Neural cell (in vitro differentiated cells): ENCODE measurements around the gene TTC34.

Experiments
- EP300 ChIP-seq: fragments of 450-650 bp; conservative IDR thresholded peaks from 2 replicates; pipeline ENCODE4 v1.6.1; 2014; ENCODE audit warnings: antibody characterized with exemption, mild to moderate bottlenecking, moderate library complexity; ENCODE audit not compliant: poor library complexity, severe bottlenecking
- EZH2 ChIP-seq: fragments of 200-600, 300-800 bp; shearing (Covaris generic), sonication (generic); IDR thresholded peaks from 2 replicates; pipeline ENCODE4 v1.6.1; 2014; ENCODE audit warnings: antibody characterized with exemption, low read length, borderline replicate concordance, mild to moderate bottlenecking; ENCODE audit not compliant: insufficient read depth, poor library complexity, severe bottlenecking
- SMC3 ChIP-seq: fragments of 450-650 bp; conservative IDR thresholded peaks from 2 replicates; pipeline ENCODE4 v1.6.1; 2014; ENCODE audit warnings: antibody characterized with exemption, mild to moderate bottlenecking, moderate library complexity; ENCODE audit not compliant: poor library complexity
- TAF1 ChIP-seq: IDR thresholded peaks from 2 replicates; pipeline ENCODE4 v1.6.1; 2012; ENCODE audit warnings: low read depth
- TF ChIP-seq, protein P1 (sequence below): fragments of 450-650 bp; IDR thresholded peaks from 2 replicates; pipeline ENCODE4 v1.5.1; 2014; ENCODE audit warnings: antibody characterized with exemption, mild to moderate bottlenecking, moderate library complexity; ENCODE audit not compliant: poor library complexity, severe bottlenecking
- TF ChIP-seq, protein P2 (sequence below): IDR thresholded peaks from 2 replicates; pipeline ENCODE4 v1.6.1; 2012; ENCODE audit warnings: borderline replicate concordance

DNA sequence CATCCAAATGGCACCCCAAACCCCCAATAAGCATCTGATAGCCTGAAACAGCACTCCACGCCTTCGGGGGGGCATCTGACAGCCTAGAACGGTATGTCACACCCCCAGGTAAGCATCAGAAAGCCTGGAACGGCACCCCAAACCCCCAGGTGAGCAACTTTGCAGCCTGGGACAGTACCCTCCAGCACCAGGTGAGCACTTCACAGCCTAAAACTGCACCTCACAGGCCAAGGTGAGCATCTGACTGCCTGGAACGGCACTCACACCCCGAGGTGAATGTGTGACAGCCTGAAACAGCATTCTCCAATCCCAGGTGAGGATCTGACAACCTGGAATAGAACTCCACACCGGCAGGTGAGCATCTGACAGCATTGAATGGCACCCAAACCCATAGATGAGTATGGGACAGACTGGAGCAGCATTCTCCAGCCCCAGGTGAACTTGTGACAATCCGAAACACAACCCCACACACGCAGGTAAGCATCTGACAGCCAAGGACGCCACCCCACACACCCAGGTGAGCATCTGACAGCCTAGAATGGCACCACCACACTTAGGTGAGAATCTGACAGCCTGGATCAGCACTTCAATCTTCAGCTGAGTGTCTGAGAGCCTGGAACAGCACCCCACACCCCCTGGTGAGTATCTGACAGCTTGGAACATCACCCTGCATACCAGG, 150.4 kb downstream of the TTC34 start:
- TF ChIP-seq, protein P1, sequence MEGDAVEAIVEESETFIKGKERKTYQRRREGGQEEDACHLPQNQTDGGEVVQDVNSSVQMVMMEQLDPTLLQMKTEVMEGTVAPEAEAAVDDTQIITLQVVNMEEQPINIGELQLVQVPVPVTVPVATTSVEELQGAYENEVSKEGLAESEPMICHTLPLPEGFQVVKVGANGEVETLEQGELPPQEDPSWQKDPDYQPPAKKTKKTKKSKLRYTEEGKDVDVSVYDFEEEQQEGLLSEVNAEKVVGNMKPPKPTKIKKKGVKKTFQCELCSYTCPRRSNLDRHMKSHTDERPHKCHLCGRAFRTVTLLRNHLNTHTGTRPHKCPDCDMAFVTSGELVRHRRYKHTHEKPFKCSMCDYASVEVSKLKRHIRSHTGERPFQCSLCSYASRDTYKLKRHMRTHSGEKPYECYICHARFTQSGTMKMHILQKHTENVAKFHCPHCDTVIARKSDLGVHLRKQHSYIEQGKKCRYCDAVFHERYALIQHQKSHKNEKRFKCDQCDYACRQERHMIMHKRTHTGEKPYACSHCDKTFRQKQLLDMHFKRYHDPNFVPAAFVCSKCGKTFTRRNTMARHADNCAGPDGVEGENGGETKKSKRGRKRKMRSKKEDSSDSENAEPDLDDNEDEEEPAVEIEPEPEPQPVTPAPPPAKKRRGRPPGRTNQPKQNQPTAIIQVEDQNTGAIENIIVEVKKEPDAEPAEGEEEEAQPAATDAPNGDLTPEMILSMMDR = no peak
- TF ChIP-seq SMC3 (no peak), EP300 (no peak), EZH2 (no peak), TAF1 (no peak)
- TF ChIP-seq, protein P2, sequence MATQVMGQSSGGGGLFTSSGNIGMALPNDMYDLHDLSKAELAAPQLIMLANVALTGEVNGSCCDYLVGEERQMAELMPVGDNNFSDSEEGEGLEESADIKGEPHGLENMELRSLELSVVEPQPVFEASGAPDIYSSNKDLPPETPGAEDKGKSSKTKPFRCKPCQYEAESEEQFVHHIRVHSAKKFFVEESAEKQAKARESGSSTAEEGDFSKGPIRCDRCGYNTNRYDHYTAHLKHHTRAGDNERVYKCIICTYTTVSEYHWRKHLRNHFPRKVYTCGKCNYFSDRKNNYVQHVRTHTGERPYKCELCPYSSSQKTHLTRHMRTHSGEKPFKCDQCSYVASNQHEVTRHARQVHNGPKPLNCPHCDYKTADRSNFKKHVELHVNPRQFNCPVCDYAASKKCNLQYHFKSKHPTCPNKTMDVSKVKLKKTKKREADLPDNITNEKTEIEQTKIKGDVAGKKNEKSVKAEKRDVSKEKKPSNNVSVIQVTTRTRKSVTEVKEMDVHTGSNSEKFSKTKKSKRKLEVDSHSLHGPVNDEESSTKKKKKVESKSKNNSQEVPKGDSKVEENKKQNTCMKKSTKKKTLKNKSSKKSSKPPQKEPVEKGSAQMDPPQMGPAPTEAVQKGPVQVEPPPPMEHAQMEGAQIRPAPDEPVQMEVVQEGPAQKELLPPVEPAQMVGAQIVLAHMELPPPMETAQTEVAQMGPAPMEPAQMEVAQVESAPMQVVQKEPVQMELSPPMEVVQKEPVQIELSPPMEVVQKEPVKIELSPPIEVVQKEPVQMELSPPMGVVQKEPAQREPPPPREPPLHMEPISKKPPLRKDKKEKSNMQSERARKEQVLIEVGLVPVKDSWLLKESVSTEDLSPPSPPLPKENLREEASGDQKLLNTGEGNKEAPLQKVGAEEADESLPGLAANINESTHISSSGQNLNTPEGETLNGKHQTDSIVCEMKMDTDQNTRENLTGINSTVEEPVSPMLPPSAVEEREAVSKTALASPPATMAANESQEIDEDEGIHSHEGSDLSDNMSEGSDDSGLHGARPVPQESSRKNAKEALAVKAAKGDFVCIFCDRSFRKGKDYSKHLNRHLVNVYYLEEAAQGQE = no peak
